NCI-H1694 (cell line): ENCODE data around the gene CAPS.

Source experiments
- DNase-seq: peaks from one replicate; lab custom pipeline; 2025; lab: John Stamatoyannopoulos, UW

The CAPS gene

DNA sequence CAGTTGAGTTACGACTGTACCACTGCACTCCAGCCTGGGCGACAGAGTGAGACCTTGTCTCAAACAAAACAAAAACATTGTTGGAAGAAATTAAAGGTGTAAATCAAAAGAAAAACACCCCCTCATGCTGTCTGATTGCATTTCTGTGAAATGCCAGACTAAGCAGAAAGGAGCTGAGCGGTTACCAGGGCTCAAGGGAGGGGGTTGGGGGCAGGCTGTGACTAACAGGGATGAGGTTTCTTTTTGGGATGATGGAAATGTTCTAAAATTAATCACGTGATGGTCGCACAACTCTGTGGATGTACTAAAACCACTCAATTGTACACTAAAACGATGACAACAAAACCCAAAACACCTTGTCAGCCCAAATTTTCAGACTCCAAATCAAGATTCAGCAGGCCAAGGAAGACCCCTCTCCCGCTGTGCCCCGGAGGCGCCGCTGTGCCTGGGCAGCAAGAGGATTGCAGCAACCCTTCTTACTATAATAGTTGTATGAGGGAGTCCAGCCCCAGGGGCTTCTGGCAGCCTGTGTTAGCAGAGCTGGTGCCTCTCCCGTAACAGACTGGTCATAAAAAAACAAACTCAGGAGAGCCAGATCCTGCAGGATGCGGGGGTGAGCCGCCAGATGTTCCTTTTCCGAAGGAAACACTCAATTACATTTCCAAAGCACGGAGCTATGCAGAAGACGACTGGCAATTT, 20.9 kb downstream of the CAPS start:
- DNase-seq, result peak; percentile 49

DNA sequence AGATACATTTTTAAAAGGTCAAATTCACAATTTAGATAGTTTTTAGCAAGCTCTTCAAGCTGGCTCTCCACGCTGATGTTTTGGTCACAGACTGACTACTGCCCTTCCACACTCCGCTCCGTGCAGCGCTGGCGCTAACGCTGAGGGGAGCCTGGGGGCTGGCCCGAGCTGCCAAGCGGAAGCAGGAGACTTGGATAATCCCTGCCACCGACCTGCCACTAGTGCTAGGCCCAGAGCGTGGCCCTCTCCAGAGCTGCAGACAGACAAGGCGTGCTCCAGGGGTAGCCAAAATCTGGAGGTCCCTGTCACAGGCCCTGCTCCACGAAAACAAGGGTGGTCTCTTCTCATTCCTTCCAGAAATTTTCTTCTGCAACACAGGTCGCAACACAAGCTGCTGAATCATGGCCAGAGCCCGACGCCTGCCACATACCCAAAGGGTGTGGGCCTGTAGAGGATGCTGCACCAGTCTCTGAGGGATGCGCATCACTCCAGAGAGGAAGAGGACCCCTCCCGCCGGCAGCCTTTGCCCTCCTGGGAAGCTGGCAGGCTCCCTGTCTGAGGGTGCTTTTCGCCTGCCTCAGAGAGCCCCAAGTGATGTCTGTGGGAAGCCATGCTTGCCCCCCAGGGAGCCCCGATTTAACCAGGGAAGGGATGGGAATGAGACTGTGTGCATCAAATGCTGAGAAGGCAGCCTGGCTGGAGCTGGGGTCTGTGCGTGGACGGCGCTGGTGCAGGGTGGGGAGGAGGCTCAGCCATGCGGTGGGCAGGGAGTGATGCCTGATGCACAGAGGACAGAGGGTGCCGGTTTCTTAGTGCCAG, 21.6 kb downstream of the CAPS start:
- DNase-seq, result peak; percentile 35

DNA sequence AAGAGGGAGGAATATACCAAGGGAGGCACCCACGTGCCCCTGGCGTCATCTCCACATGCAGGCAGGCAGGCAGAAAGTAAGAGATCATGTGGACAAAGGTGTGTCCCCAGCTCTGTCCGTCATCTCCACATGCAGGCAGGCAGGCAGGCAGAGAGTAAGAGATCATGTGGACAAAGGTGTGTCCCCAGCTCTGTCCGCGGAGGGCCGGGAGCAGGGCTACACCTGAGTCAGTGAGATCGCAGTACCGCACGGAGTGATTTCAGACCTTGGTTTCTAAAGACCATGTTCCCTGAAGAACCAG, 22.2 kb downstream of the CAPS start:
- DNase-seq, result no peak

DNA sequence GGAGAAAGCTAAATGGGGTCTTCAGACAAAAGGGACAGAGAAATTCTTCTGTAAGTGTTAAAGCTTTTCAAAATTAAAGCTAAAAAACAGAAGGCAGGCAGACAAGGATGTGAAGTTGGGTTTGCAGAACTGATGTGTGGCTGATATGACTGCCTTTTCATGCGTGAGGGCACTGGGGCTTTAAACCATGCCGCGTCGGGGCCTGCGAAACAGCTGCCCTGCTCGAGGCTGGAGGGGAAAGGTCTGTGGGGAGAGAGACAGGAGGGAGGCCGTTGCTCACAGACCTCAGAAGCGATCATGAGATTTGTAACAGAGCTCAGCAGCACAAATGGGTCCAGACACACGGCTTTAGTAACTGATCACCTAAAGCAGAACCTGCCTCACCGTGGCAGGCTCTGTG, 23.5 kb downstream of the CAPS start:
- no peak for DNase-seq

DNA sequence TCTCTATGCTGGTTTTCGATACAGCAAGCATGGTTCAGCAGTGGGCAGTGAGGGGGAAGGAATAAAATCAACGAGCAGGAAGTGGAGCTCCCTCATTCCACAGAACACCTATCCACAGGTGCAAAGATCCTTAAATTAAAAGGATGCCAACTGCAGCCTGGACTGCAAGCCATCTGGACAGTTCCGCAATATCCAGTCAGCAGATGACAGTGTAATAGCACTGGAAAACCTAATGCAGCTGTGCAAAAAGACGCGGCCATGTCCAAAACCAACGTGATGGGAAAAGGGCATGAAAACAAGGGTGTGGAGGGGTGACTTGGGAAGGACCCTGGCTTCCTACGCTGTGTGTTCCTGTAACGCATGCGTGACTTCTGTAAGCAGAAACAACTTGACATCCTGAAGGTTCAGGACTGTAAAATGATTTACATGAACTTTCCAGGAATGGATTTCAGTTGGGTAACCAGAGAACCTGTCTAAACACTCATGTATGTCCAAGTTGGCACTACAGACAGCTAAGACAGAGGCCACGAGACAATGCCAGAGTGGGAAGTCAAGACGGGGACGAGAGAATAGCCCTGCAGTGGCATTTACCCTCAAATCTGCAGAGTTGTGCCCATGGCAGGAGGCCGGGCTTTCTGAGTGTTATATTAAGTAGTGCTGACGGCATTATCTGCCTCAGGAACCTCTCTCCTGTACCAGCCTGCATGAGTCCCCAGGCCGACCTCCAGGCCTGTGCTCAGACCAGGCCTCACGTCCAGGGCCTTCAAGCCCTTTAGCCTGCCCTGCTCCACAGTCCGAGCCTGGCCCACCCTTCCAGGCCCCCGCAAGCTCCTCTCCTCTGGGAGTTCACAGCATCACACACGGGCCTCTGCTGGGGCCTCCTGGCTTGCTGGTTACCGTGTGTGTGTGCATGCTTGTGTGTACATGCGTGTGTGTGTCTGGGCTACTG, 26.5 kb downstream of the CAPS start:
- no peak for DNase-seq

DNA sequence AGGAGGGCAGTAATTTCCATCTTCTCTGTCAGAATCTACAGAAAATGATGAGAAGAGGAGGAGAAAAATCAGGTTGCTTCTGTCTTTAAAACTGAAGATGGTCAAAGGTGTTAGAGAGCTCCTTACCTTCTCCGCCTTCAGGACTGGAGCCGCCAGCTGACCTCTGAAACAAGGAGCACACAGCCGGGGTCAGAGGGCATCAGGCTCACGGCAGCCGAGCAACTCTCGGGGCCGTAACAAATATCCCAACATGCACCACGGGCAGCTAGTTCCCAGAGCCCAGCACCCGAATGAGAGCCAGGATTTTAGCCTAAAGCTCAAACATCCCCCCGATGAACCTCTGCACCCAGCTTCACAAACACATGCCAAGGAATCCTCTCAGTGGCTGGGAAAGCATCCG, 27.6 kb downstream of the CAPS start:
- no peak for DNase-seq

DNA sequence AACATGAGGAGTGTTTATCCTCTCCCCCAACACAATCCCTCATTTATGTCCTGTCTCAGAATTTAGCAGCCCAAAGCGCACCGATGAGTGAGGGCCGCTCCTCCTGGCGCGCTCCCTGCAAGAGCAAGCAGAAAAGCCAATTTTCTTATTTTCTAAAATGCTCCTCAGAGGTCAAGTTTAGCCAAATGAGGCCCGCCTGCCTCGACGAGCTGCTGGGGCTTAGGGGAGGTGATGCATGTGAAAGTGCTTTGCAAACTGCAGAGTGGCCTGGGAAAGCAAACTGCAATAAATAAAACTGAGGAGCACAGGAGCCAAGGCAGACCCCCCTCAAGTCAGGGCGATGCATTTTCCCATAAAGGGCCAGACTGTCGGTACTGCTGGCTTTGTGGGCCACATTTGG, 29.0 kb downstream of the CAPS start:
- DNase-seq, result no peak

DNA sequence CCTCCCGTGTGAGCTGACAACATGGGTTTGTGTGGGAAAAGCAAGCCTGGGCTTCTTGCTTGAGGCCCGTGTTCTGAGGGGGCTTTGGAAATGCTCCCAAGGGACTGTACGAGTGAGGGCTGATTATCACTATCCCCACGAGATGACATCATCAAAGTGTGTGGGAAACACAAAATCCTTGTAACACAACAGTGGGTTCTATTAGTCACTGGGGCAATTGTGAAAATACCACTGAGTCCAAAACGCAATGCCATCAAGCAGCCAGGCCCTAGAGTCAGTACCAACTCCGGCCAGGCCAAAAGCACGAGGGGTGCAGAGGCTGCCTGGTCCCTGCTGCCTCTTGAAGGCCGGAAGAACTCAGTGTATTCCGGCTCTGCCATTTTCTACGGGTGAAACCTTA, 29.6 kb downstream of the CAPS start:
- DNase-seq, result no peak

DNA sequence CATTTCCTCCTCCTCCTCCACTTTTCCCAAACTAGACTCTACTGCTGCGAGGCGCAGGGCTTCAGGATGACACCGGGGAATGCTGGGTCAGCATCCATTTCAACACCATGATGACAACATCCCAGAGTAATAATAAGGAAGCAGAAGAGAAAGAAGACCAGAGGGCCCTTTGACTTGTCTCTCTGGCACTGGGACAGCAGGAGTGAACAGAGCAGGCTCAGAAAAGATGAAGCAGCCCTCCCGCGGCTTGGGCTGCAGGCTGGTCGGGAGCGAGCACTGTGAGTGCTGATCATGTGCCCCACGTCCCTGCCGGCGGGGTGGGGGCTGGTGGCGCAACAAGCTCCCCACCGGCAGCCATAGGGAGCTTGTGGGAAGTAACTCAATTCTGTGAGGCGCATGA, 33.4 kb downstream of the CAPS start:
- no peak for DNase-seq

DNA sequence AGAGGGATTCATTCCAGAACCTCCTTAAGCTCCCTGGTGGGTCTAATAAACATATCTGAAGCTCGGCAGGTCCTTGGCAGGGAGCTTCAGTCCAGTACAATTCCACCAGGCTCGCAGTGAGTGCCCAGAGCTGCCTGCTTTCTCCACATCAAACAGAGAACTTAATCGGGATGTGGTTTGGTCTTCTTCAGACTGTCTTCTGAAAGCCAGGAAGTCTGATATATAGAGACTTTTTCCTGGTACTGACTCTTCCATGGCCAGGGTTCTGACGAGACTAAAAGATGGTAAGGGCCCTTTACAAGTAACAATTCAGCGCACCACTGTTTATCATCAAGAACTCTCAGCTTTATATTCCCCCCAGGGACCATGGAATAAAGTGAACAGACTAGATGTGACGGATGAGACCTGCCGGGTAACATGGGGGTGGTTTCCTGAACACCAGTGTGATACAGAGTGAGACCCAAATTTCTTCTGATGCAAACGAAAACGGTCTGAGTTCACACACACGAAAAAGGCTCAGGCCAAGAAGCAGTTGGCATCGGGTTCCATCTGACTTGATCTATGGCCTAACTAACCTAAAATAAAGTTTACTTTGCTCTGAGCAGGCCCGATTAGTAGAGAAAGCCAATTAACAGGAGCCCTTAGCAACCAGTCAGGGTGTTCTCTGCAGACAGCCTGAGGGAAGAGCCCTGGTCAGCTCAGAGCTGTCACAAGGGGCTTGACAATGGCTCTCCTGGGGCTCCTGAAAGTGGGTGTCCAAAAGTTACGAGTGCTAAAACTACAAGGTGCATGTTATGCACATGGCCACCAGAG, 34.9 kb downstream of the CAPS start:
- no peak for DNase-seq

DNA sequence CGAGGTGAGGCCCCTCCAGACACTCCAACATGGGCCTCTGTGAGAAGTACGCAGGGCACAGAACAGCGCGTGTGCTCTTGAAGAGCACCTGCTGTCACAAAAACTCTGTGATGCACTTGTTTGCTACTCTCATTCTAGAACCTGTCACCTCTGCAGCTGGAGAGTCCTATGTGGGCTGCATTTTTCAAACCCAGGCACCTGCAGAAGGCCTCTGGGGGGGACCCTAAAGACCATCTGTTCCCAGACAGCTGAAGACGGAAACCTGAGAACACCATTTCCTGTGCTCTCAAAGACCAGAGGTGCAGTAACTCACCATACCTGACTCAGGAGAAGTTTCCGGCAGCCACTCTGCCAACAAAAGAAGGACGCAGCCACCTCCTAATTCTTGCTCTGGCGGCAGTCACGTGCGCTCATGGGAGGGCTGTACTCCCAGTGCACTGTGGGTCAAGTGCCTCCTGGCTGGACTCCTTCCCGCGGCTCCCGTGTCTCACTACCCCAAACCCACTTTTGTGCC, 35.8 kb downstream of the CAPS start:
- no peak for DNase-seq

DNA sequence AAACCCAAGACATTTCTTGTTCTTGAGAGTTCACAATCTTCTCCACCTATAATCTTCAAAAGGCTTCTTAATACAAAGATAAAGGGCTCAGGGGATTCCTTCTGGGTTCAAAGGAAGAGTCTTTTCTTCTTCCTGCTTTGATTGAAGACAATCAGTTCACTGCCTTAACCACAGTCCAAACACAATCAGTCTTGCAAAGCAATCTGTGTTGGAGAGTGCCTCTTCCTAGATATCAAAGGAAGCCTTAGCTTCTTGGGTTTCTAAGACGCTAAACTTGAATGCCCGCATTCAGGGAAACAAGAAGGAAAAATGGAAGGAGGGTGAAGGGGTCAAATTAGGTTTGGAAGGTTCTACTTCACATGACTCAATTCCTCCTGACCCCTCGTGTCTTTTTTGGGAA, 36.7 kb downstream of the CAPS start:
- DNase-seq, result no peak

DNA sequence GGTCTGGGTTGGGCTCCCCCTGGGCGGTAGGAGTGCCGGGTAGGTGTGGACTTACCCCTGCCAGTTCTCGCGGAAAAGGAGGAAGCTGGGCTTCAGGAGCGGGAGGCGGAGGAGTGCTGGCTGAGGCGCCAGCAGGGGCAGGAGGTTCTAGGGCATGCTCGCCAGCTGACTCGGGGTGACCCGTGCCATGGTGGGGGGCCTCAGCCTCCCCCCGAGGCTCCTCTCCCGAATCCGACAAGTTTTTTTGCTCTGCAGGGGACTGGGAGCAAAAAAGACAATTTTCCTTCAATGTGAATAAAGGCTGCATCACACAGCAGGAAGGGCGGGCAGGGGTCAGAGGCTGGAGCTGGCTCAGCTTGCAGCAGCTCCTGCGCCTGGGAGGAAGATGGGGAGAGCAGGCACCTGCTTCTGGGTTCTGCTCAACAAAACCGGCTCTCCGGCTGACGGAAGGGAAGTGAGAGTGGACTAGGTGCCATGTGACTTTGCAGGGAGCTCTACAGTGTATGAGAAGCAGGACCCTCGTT, 37.3 kb downstream of the CAPS start:
- DNase-seq, result no peak

DNA sequence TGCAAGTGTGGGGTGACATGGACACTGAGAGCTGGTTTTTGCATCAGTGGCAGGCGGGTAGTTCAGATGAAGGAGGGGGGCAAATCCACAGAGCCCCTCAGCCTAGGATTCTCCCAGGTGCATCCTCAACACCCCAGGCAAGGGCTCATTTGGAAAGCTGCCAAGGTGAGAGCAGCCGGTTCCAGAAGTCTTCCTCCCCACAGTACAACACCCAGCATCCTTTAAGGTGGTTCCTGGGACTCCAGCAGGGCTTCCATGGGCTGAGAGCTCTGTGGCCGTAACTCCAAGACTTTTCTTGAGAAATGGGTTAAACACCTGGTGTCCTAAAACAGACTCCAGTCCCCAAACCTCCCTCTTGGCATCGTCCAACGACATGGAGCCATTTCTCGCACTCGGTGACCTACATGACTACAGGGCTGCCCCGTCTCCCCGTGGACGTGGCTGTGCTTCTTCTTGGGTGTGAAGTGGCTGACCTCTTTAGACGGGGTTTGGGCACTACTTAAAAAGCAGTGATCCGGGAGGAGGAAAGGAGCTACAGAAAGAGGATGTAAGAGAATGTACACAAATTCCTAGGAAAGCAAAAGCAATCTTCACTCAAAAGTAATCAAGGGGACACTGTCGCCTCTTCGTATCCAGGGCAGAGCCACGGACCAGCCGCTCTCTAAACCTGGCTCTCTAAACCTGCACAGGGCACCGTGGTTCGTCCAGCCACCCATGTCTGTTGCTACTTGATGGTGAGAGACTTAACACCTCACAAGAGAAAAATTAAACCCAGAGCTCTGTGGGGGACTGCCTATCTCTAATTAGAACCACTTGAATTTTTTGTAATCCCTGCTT, 38.4 kb downstream of the CAPS start:
- DNase-seq, result no peak

DNA sequence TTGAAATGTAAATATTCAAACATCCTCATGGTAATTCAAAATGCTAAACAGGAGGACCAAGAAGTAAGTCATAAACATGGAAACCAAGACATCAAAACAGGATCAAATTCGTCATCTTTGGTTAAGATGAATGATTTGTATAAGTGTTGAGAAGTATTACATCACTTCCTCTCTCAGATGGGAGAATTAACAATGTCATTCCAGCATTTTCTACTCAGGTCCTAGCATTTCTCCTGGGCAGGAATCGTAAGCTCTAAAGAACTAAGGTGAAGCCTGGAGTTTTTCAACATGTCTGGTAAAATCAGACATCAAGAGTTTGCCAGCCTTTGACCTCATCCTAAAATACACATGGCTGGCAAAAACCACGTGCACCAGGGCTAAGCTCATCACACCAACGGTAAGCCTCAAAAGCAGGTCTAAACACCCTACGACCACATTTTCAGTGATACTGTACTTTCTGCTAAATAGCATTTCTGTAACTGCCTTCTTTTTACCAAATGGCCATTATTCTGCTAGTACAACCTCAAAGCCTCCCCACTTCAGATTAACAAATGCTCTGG, 39.1 kb downstream of the CAPS start:
- no peak for DNase-seq

DNA sequence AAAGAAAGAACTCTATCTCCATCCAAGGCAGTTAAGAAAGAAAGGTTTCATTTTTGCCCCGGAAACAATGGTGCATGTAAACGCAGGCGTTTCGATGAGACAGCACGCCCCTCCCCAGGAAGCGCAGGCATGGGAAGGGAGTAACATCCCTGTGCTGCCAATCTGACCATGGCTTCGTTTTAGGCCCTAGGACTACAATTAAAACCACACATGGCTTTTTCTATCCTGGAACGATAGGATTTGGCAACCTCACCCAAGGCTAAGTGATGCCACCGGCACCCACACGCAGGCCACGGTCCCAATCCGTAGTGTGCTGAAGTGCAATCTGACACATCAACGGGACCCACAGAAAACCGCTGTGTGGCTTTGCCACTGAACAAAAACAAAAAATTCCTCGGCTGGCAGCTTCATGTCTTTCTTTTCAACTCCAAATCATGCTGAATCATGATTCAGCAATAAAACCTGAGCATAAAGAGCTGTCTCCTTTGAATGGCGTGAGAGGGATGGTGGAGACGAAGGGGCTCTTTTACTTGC, 39.7 kb downstream of the CAPS start:
- DNase-seq, result no peak

DNA sequence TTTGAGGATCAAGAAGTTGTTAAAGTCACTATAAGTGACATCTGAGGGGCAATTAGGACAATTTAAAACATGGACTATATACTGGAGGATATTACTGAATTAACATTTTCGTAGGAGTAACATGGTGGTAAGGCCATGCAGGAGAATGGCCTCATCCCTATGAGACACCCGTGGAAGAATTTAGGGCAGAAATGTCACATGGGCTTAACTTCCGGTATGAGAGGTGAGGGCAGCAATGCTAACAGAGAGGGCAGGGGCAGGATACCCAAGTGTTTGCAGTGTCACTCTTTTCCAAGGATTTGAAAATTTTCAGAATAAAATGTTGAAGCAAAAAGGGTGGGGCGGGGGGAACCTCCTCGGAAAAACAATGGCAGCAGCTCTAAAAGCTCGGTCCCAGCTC, 40.2 kb downstream of the CAPS start:
- no peak for DNase-seq

DNA sequence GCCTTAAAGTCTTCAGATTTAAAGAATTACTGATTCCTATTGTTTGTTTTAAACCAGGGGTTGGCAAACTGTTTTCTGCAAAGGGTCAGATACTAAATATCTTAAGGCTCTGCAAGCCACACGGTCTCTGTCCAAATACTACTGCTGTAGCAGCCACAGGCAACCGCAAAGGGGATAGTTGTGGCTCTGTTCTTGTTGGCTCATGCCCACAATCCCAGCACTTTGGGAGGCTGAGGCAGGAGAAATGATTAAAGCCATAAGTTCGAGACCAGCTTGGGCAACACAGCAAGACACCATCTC, 41.5 kb downstream of the CAPS start:
- DNase-seq, result no peak

DNA sequence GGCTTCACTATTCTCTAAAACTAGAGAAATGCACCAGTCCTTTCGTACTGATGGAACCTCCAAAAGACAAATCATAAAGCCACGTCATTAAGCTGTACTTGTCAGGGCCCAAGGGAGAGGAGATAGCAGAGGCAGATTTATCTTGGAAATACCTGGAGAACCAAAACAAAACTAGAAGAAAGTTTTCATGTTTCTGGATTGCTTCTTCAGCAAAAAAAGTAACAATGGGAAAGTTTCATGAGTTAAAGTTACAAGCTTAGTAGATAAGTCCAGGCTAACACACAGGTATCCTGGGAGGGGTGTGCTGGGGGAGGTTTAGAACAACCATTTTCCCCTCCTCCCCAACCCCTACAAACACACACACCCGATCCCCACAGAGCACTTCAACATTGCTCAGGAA, 42.3 kb downstream of the CAPS start:
- no peak for DNase-seq

DNA sequence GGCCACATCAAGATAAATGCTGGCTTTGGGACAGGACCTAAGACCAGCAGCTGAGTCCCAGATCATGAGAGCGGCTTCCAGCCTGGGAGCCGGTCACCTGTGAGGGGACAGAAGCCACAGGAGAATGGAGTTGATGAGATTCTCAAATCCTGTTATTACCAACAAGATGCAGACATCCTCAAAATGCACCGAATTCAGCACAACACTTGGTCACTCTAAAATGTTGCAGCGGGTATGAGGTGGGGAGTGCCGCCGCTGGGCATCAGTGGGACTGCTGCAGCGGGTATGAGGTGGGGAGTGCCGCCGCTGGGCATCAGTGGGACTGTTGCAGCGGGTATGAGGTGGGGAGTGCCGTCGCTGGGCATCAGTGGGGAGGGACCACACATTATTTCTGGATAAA, 42.7 kb downstream of the CAPS start:
- DNase-seq, result no peak
